HG02610 (cell line): ENCODE results near the gene CCDC134.
"Not testable (repeated sequence)": the region's sequence is repeated elsewhere in the genome, so short reads cannot be mapped to it uniquely, and the experiment has no call there.

ENCODE experiments used
- ATAC-seq: cut with Tn5 transposase; IDR thresholded peaks from one replicate; pipeline ENCODE4 v1.9.1; 2021; ENCODE audit warnings: mild to moderate bottlenecking, moderate library complexity; ENCODE audit not compliant: unreplicated experiment

CCDC134 gene

GRCh38 chr22:41822317-41823057 lies 22.0 kb downstream of the CCDC134 start:
- no peak for ATAC-seq

GRCh38 chr22:41823797-41824196 lies 23.3 kb downstream of the CCDC134 start:
- no peak for ATAC-seq

- ATAC-seq, result no peak
These were observed 24.9 kb downstream of the CCDC134 start for GRCh38 chr22:41825376-41825775.

DNA sequence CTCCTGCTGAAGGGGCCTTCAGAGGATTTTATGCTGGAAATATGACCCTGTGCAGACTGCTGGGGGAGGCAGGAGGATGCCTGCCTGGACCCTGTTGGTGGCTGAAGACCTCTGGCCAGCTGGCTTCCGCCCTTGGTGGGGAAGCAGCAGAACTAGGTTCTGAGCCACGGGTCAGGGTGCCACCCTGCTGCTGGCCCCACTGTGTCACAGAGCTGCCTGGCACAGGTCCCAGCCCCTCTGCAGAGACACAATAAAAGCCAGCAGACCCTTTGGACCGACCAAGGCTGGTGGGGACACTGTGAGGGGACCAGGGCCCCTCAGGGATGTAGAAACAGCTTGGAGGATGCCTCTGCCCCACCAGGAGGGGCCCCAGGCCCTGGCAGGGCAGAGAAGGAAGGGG lies 25.5 kb downstream of the CCDC134 start:
- ATAC-seq, result no peak

DNA sequence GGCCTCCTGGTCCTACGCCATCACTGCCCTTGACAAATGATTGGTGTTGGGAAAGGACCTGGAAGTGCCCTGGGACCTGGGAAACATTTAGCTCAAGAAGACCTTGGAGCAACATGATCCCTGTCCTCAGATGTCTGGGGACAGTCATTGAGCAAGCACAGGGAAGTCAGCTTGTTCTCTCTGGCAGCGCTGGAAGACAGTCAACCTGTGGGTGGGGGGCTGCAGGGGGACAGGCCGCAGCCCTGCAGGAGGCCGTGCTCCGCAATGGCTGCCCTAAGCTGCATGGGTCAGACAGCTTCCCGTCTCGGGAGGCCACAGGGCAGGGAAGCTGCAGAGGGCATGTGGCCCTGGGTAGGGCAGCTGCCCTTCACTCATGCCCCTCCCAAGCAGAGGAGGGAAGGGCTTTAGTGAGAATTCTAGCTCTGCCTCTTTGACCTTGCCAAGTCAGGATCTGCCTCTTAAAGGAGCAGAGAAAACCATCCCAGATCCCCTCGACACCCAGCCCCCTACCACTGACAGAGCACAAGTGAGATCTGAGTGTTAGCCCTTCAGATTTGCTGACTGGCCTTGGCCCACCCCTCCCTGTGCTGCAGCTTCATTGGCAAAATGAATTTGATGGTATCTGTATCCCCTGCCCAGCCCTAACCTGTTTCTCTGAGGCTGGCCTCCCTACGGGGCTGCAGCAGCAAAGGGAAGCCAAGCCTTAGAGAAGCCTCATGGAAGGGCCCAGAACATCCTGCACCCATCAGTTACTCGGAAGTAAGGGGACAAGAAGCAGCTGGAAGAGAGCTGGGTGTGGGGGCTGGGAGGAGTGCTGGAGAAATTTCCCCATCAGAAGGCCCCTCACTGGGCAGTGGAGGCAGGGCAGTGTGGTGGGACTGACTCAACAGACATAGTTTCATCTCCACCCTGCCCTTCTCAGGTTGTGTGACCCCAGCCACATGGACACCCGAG lies 26.2 kb downstream of the CCDC134 start:
- no peak for ATAC-seq

GRCh38 chr22:41827671-41828070 lies 27.2 kb downstream of the CCDC134 start:
- no peak for ATAC-seq

DNA sequence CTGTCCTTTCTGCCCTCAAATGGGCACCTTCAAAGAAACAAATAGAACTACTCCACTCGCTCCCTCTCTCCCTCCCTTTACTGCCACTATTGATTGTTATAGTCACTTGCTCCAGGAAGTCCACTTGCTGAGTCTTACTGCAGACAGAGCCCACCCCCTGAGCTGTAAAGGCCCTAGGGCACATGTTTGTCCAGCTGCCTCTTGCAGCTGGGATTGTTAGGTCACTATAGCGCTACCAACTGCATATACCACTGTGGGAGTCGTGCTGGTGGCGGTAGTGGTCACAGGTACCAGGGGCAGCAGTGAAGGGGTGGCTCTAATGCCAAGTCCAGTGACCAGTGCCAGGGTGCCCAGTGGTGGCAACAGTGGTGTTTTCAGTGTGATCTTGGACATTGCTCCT lies 28.0 kb downstream of the CCDC134 start:
- ATAC-seq, result no peak

- no peak for ATAC-seq
These were observed 29.7 kb downstream of the CCDC134 start for GRCh38 chr22:41830174-41830573.

- ATAC-seq, result no peak
These were observed 30.9 kb downstream of the CCDC134 start for GRCh38 chr22:41831383-41831782.

DNA sequence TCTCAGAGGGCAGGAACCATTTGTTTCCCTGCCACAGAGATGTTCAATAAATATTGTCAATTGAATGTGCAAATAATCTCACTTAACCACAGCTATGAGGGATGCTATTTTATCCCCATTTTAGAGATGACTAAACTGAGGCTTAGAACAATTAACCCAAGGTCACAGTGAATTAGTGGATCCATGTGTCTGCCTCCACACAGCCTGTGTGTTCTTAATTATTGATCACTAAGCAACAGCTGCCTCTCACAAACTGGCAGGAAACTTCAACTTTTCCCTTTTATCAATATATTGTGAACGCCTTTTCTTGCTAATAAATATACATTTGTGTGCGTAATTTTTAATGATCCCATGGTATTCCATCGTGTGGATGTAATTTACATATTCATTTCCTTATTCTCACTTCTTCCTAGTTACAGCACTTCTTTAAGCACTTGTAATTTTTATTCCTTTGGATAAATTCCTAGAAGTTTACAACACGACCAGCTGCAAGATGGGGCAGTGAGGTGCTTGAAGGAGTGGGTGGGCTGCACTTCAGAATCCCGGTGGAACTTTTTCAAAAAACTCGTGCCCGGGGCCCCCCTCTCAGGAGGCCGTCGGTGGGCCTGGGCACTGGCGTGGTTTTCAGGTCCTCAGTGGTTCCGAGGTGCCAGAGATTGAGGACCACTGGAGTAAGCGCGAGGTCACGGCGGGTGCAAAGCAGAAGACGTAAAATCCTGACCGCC lies 31.5 kb downstream of the CCDC134 start:
- ATAC-seq, result no peak

GRCh38 chr22:41832553-41833368 lies 32.3 kb downstream of the CCDC134 start, which contains the start of gene SREBF2:
Gene SREBF2 (plus strand): TSS chr22:41833105. CDS start chr22:41833271, 166 bp downstream.
- ATAC-seq, result peak; percentile 88

DNA sequence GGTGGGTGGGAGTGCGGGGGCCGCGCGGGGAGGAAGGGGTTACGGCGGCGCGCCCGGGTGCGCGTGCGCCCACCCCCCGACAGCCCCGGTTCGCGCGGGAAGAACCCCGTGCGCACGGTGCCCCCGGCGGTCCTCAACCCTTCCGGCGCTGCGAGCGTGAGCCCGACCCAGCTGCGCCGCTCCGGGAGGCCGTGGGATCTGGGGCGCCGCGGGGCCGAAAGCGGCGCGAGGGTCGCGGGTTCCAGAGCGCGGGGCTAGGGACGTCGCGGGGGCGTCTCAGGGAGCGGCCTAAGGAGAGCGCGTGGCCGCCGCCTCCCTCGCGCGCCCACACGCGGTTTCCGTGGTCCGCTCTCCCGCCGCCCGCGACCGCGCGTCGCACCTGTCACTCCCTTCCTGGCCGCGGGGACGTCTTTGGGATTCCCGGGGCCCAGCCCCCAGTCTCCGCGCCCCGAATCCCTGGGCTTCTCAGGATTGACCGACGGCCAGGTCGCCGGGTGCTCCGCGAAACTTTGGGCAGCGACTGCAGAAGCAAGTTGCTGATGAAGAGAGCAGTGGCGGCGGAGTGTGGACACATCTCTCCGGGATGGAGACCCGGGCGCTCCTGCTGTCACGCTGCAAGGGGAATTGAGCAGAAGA lies 33.0 kb downstream of the CCDC134 start:
- peak; percentile 18 for ATAC-seq

DNA sequence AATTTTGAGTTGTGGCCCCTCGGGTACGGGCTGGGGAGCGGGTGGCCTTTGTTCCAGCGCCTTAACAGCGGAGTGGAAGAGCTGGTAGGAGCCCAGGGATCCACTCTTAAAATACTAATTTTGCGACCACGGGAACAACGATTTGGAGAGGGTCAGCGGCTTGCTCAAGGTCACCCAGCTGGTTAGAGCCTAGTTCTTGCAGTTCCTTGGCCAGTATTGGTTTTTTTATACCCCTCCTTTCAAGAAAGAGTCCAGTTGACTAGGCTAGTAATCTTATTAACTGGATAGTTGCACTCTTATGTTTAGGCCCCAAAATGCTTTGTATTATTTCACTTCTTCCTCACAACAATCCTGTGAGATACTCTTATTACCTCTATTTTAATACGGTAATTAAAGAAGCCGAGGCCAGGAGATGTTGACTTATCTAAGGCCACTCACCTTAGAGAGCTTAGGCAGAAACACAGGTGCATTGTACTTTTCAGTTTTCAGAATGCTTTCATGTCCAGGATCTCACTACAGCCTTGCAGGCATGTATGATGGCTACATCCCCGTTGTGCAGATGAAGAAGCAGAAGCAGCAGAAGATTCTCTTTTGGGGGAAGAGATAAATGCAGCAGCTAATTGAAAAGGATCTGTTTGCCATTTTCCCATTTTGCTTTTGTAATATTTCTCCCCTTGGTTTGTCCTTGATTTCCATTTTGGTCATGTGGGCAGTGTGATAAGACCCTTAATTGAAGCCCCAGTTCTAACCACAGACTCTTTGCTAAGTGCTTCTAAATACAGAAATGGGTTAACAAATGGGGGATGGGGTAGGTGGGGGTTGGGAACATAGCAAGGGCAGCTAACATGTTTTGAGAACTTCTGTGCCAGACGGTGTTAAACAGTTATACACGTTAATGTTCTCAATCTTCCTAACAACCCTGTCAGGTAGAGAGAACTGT lies 33.8 kb downstream of the CCDC134 start:
- ATAC-seq, result no peak

GRCh38 chr22:41835462-41835861 lies 35.0 kb downstream of the CCDC134 start:
- not testable (repeated sequence) for ATAC-seq

DNA sequence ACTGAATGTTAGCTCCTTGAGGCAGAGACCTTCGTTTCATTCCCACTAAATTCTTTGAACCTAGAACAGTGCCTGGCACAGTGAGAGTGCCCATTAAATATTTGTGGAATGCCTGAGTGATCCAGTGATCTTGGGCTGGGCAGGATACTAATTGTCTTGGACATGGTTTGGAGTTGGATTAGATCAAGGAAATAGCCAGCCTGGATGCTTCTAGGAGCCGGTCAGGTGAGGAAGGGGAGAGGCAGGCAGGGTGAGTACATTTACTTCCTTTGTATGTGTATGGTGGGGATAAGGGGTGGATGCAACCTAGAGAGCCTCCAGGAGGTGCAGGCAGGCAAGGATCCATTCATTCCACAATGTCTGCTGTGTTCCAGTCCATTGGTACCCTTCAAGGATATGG lies 36.1 kb downstream of the CCDC134 start:
- ATAC-seq, result no peak

GRCh38 chr22:41838842-41839618 lies 38.6 kb downstream of the CCDC134 start:
- ATAC-seq, result no peak

- ATAC-seq, result no peak
These were observed 39.7 kb downstream of the CCDC134 start for GRCh38 chr22:41840216-41840615.
